MM.1S (cell line): ENCODE data around the gene MYO9B.
"Not testable (repeated sequence)": the region's sequence is repeated elsewhere in the genome, so short reads cannot be mapped to it uniquely, and the experiment has no call there.

Experiments used
- DNase-seq: peaks from one replicate; pipeline ENCODE4 v3.0.0-alpha.2; 2015
- H2AFZ ChIP-seq: fragments of 300-600 bp; sonication (generic); 2 replicates; pipeline ENCODE4 v1.6.0; 2016; ENCODE audit warnings: antibody characterized with exemption, low read length
- H3F3A ChIP-seq: fragments of 300-600 bp; sonication (generic); 2 replicates; pipeline ENCODE4 v1.6.1; 2016; ENCODE audit warnings: mild to moderate bottlenecking, antibody characterized with exemption, low read length, moderate library complexity, mixed read lengths; ENCODE audit not compliant: insufficient read depth
- H3K27ac ChIP-seq: fragments of 300-600 bp; sonication (generic); 2 replicates; pipeline ENCODE4 v1.5.1; 2016; ENCODE audit warnings: mild to moderate bottlenecking, low read length
- H3K27me3 ChIP-seq: fragments of 300-600 bp; sonication (generic); replicated peaks from 2 replicates; pipeline ENCODE4 v1.6.0; 2016; ENCODE audit warnings: low read length; ENCODE audit not compliant: insufficient read depth
- H3K36me3 ChIP-seq: fragments of 300-600 bp; sonication (generic); replicated peaks from 2 replicates; pipeline ENCODE4 v1.6.1; 2016; ENCODE audit warnings: mild to moderate bottlenecking, low read length, mixed read lengths; ENCODE audit not compliant: insufficient read depth
- H3K4me1 ChIP-seq: fragments of 300-600 bp; sonication (generic); 2 replicates; pipeline ENCODE4 v1.6.1; 2016; ENCODE audit warnings: low read length, mixed read lengths
- H3K4me2 ChIP-seq: fragments of 300-600 bp; sonication (generic); 2 replicates; pipeline ENCODE4 v1.6.0; 2016; ENCODE audit warnings: low read depth, low read length
- H3K4me3 ChIP-seq: fragments of 300-600 bp; sonication (generic); 2 replicates; pipeline ENCODE4 v1.5.1; 2016; ENCODE audit warnings: low read length, mixed read lengths
- H3K79me2 ChIP-seq: fragments of 300-600 bp; sonication (generic); 2 replicates; pipeline ENCODE4 v1.6.1; 2016; ENCODE audit warnings: mixed run types, low read length, mixed read lengths
- H3K9ac ChIP-seq: fragments of 300-600 bp; sonication (generic); 2 replicates; pipeline ENCODE4 v1.6.1; 2016; ENCODE audit warnings: low read length, mixed read lengths
- H3K9me2 ChIP-seq: fragments of 300-600 bp; sonication (generic); replicated peaks from 2 replicates; pipeline ENCODE4 v1.6.1; 2016; ENCODE audit warnings: mild to moderate bottlenecking, low read length, mixed read lengths; ENCODE audit not compliant: insufficient read depth
- H3K9me3 ChIP-seq: fragments of 300-600 bp; sonication (generic); replicated peaks from 2 replicates; pipeline ENCODE4 v1.6.1; 2016; ENCODE audit warnings: mild to moderate bottlenecking, low read length, mixed read lengths; ENCODE audit not compliant: insufficient read depth
- H4K20me1 ChIP-seq: fragments of 300-600 bp; sonication (generic); 2 replicates; pipeline ENCODE4 v1.6.1; 2016; ENCODE audit warnings: mild to moderate bottlenecking, low read length, moderate library complexity, mixed read lengths; ENCODE audit not compliant: insufficient read depth
- CTCF ChIP-seq: fragments of 300-600 bp; sonication (generic); IDR thresholded peaks from 2 replicates; pipeline ENCODE4 v1.5.1; 2016; ENCODE audit warnings: antibody characterized with exemption, low read length, mixed read lengths
- EZH2 ChIP-seq: fragments of 300-600 bp; sonication (generic); optimal IDR thresholded peaks from 2 replicates; pipeline ENCODE3; 2017; ENCODE audit warnings: low read depth, mild to moderate bottlenecking, antibody characterized with exemption, low read length, mixed read lengths
- EZH2phosphoT487 ChIP-seq: fragments of 300-600 bp; sonication (generic); IDR thresholded peaks from 2 replicates; pipeline ENCODE4 v1.6.1; 2018; ENCODE audit warnings: antibody characterized with exemption, low read length

MYO9B gene

GRCh38 chr19:17184371-17184841 is 108.8 kb downstream of the MYO9B start:
- H3K4me2 ChIP-seq = no peak overlapping the region
- H2AFZ ChIP-seq = no peak overlapping the region
- DNase-seq = no peak
- H3K4me3 ChIP-seq = no peak overlapping the region
- H3K9me3 ChIP-seq = no peaks in the 10 kb centered on the region
- H3K9me2 ChIP-seq = no peaks in the 10 kb centered on the region
- no peak overlapping the region for H3K9ac ChIP-seq
- no peaks in the 10 kb centered on the region for H3K4me1 ChIP-seq
- no peaks in the 10 kb centered on the region for H4K20me1 ChIP-seq
- no peaks in the 10 kb centered on the region for H3F3A ChIP-seq
- H3K36me3 ChIP-seq = no peaks in the 10 kb centered on the region
- no peaks in the 10 kb centered on the region for H3K27me3 ChIP-seq
- H3K27ac ChIP-seq = no peak overlapping the region
- no peaks in the 10 kb centered on the region for H3K79me2 ChIP-seq
- TF ChIP-seq CTCF (no peak), EZH2phosphoT487 (no peak), EZH2 (no peak)

GRCh38 chr19:17185590-17185989 is 110.0 kb downstream of the MYO9B start:
- Histone ChIP-seq H3K4me3 (no peak overlapping the region), H3K79me2 (no peaks in the 10 kb centered on the region), H3K9me3 (no peaks in the 10 kb centered on the region), H3K27ac (no peak overlapping the region), H4K20me1 (no peaks in the 10 kb centered on the region), H3K36me3 (no peaks in the 10 kb centered on the region), H3K9me2 (no peaks in the 10 kb centered on the region), H3K27me3 (no peaks in the 10 kb centered on the region), H3K9ac (no peak overlapping the region), H3K4me2 (no peak overlapping the region), H2AFZ (no peak overlapping the region), H3F3A (no peaks in the 10 kb centered on the region), H3K4me1 (no peaks in the 10 kb centered on the region)
- TF ChIP-seq CTCF (no peak), EZH2phosphoT487 (no peak)
- no peak for DNase-seq

- H4K20me1 ChIP-seq, H3K4me2 ChIP-seq, H3K27me3 ChIP-seq, DNase-seq, H3K9me3 ChIP-seq, H2AFZ ChIP-seq, H3K9ac ChIP-seq, H3F3A ChIP-seq, H3K79me2 ChIP-seq, H3K36me3 ChIP-seq, H3K27ac ChIP-seq, H3K4me3 ChIP-seq, H3K9me2 ChIP-seq, H3K4me1 ChIP-seq: not testable (repeated sequence)
These were observed 116.2 kb downstream of the MYO9B start for GRCh38 chr19:17191736-17192135.

- Histone ChIP-seq H3K79me2 (no peaks in the 10 kb centered on the region), H2AFZ (no peak overlapping the region), H3K9me2 (no peaks in the 10 kb centered on the region), H3K27me3 (no peaks in the 10 kb centered on the region), H4K20me1 (no peaks in the 10 kb centered on the region), H3K36me3 (no peaks in the 10 kb centered on the region), H3K4me3 (no peak overlapping the region), H3K9ac (no peak overlapping the region), H3K4me2 (no peak overlapping the region), H3F3A (no peaks in the 10 kb centered on the region), H3K27ac (no peak overlapping the region), H3K9me3 (no peaks in the 10 kb centered on the region), H3K4me1 (no peaks in the 10 kb centered on the region)
- TF ChIP-seq EZH2phosphoT487 = no peak
- TF ChIP-seq CTCF = no peak
- no peak for TF ChIP-seq EZH2
- DNase-seq = no peak
These were observed 117.2 kb downstream of the MYO9B start for GRCh38 chr19:17192751-17193150.
